Lower leg skin (tissue), 3 donors: ENCODE measurements around the gene SH3RF1.

ENCODE experiments used
- CTCF ChIP-seq, 3 donors: fragments of 450-650 bp; IDR thresholded peaks; one replicate each; pipeline ENCODE4 v1.5.1; 2016; ENCODE audit warnings: antibody characterized with exemption in 3 of 3, mild to moderate bottlenecking in 3 of 3, moderate library complexity in 2 of 3
- POLR2A ChIP-seq, 2 donors: fragments of 450-650 bp; IDR thresholded peaks; one replicate each; pipeline ENCODE4 v1.6.1; 2016 to 2017; ENCODE audit warnings: antibody characterized with exemption in 2 of 2, mild to moderate bottlenecking in 1 of 2, moderate library complexity in 1 of 2

- TF ChIP-seq CTCF (IDR thresholded peaks at IDR 0.05): no peak
- TF ChIP-seq POLR2A (IDR thresholded peaks at IDR 0.05): no peak
Measured at GRCh38 chr4:169114341-169114974, 156.3 kb downstream of the SH3RF1 start.
